ENCODE measurements around the gene TRAPPC14.

TRAPPC14 gene

GRCh38 chr7:100171840-100172239, 13.3 kb upstream of the TRAPPC14 start:
- no peak for DNase-seq

DNA sequence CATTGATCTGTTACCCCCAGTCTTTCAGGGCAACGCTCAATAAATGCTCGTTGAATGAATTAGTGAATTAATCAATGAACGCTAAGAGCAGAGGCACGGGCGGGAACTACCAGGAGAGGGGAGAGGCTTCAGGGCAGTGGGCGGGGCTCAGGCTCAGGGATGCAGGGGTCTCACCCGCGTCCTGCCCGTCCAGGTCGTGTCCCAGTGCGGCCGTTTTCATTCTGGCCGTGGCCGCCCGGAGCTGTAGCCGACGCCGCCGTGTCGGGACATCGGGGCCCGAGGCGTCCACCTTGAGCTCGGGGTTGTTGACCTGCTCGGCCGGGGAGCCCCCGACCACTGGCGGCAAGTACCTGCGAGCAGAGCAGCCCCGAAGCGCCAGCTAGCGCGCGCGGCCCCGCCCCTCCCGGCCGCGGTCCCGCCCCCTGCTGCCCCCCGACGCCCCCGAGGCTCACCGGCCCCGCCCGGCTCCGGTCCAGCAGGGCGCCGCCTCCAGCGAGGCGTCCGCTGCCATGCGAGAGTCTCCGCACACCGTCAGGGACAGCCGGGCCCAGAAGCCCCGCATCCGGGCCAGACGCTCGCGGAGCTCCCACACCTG, 12.7 kb upstream of the TRAPPC14 start:
- DNase-seq, result no peak

GRCh38 chr7:100170101-100170897, 11.8 kb upstream of the TRAPPC14 start:
- no peak for DNase-seq

GRCh38 chr7:100169147-100169850, 10.8 kb upstream of the TRAPPC14 start:
- DNase-seq, result no peak

- DNase-seq, result peak; percentile 10
These were observed 9.4 kb upstream of the TRAPPC14 start for GRCh38 chr7:100167912-100168323.

DNA sequence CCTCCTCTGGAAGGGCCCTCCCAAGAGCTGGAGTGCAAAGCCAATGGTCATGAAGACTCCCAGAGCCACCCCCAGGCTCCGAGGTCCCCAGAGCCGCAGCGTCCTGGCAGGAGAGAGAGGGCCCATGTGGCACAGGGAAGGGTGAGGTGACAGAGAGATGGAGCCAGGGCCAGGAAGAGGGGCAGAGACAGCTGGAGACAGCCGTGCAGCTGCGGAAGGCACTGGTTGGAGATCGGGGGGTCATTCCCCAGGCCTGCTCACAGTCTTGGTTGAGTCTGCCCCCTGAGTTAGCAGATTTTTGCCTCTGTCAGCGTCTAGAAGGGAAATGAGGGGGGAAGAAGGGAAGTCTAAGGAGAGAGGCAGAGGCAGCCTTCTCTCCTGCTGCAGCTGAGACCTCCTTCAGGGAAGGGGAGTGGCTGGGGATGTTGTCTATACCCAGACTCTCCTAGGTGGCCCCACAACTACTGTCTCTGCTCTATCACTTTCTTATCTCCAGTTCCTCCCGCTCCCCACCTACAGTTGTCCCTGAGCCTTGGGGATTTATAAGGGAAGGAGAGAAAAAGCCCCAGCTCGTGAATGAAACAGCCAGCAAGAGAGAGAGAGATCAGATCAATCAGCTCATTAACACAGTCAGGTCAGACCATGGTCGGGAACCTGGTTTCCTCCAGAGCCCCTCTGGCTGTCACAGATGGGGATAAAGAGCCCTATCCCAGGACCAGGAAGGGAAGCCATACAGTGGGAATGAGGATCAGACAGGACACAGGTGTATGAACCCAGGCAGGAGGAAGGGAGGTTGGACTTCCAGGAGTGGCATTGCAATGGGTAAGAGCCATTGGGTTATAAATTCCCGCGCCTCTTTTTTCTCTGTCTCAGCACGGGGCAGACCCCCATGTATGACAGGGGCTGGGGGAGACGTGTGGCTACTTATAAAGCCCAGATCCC, 8.7 kb upstream of the TRAPPC14 start:
- no peak for DNase-seq

DNA sequence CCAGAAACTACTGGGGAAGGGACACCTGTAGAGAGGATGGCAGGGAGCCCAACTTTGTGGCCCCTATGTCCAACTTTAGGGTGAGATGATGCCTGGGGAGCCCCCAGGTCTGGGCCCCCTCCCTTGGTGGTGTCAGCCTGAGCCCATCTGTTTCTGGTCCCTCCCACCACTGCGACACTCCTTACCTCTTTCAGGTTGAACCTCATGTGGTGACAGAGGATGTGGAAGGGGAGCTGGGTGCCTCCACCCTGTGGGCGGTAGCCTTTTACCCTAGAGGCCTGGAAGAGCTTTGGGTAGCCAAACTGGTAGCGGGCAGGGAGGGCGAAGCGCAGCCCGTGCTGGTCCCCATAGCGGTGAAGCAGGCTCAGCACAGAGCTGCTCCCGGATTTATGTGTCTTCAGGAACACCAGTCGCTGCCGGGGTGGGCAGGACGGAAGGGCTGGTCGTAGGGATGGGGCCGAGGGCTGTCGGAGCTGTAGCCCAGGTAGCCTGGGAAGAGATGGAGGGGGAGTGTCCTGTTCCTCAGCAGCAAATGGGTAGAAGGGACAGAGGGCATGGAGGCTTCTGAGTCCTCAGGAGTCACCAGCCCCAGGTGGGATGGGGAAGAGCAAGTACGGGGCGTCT, 7.9 kb upstream of the TRAPPC14 start:
- DNase-seq, result no peak

DNA sequence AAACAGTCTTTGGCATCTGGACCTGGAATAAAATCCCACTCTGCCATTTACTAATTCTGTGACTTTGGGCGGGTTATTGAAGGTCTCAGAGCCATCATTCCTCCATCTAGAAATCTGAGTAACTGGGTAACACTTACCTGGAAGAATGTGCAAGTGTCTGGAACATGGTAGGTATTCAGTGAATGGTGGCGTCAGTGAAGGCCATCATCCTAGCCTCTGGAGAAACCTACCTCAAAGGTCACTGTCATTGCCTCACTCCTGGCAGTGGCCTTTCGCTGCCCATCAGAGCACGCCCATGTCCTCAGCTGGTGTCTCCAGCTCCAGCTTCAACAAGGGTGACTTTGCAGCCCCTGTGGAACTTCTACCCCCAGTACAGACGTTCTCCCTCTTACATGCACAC, 5.3 kb upstream of the TRAPPC14 start:
- DNase-seq, result no peak

- DNase-seq, result no peak
These were observed 4.5 kb upstream of the TRAPPC14 start for GRCh38 chr7:100163006-100163531.

- DNase-seq, result no peak
These were observed 1.5 kb upstream of the TRAPPC14 start for GRCh38 chr7:100160067-100160466.

GRCh38 chr7:100159099-100159623, 638 bp upstream of the TRAPPC14 start:
- DNase-seq, result no peak

DNA sequence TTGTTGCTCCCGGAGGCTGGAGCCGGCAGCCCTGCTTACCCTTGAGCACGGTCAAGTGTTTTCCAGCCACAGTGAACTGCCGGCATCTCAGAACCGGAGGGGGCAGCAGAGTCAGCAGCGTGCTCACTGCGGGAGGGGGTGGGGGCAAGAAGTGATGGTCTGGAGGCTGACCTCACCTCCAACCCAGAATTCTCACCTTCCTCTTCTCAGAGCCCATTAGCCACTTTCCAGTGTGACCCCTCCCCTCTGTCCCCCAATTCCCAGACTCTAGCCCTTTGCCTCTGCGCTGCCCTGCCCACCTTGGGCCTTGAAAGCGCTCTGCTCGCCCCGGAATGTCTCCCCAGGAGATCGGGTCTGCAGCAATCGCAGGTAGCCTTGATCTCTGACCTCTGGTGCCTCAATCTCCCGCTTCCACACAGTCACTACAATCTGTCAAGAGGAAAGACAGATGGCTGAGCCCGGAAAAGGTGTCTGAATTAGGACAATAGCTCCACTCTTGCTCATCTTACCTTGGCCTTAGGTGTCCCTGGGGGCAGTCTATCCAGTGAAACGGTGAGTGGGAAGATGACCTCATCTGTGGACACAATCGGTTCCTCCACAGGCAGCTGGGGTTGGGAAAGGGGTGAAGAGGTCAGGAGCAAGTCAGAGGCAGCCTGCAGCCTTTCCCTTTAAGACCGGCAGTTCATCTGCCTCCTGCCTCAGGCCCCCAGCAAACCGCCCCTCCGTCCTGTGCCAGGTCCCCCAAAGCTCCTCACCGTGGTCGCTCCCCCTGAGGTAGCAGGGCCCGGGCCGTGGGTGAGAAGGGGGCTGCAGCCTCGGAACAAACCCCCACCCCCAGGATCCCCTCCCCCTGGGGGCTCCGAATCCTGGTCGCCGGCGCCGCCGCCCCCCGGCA, 942 bp downstream of the TRAPPC14 start:
- no peak for DNase-seq

GRCh38 chr7:100157069-100157333, 1.5 kb downstream of the TRAPPC14 start:
- no peak for DNase-seq

GRCh38 chr7:100156331-100157068, 2.0 kb downstream of the TRAPPC14 start:
- DNase-seq, result no peak

DNA sequence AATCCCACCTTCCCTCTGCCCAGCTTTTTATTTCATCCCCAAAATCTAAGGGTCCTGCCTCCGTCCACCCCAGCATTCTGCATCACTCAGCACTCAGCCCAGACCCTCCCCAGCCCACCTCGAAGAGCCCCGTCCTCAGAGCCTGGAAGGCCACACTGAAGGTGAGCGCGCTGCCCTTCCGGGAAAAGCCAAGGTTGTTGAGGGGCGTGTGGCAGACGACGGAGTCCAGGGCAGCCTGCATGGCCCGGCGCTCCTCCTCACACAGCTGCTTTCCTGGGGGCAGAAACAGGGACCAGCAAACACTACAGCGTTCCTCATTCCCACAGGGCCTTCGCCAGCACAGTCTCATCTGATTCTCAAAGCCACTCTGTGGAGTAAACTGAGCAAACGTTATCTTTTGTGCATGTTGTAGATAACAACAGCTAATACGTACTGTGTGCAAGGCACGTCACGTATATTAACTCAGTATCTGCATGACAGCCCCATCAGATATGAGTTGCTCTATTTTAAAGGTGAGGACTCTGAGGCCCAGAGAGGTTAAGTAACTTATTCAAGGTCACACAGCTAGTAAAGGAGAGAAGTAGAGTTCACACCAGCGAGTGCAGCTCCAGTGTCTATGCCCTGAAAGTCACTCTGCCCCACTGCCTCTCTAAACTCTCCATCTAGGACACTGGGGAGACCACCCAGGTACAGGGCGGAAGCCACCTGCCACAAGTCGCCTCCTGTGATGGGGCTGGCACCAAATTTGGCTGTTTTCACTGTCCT, 2.8 kb downstream of the TRAPPC14 start:
- no peak for DNase-seq

DNA sequence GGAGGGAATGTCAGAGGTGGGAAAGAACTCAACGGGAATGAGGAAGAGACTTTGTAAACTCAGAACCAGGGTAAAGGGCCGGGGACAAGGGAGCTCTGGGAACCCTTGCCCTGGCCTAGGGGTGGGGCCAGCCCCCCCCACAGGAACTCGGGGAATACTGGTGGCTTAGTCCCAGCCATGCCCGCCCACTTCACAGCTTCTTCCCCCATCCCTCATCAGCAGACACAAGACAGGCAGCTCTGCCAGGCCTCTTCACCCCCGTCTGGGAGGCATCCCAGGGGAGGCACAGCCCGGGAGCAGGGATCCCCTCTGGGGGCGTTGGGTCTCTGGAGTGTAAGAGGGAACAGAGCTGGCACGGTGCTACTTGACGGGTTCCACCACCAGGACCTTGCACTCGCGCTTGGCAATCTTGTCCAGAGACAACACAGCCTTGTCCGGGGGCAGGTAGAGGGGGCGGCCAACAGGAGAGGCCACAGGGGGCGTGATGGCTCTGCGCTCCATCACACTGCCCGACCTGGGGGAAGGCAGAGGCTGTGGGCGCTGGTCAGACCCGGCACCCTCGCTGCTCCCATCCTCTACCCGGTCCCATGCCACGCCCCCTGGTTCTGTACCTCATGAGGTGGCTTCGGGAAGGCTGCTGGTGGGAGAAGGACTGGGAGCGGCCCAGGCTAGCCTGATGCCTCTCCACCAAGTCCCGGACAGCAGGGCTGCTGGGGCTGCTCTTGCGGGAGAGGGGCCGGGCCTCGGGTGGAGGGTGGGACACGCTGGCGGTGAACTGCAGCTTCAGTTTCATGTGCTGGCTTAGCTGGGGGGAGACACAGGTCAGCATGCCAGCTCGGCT, 3.7 kb downstream of the TRAPPC14 start:
- no peak for DNase-seq

- no peak for DNase-seq
These were observed 4.6 kb downstream of the TRAPPC14 start for GRCh38 chr7:100153708-100154535.
